Dermis microvascular lymphatic vessel endothelial cell (primary cell): ENCODE results near the gene CAMKMT. TPM values are rescaled to one million over a fixed set of nuclear protein-coding genes. Genes with fewer than 3 reads are reported as not detected.

Experiments used
- DNase-seq, 2 donors: peaks; one replicate each; pipeline versions ENCODE4 v3.0.0 to v3.0.0-alpha.2; 2010; ENCODE audit warnings: low read depth in 2 of 2
- total RNA-seq: library from RNA; depleted of rRNA; stranded (reverse); fragments of >200 nt; gene quantifications from 2 replicates; pipeline ENCODE4 v1.2.1, GENCODE V29; 2014

Gene CAMKMT
- total RNA-seq, 1 donor from 2014 or later, result 2.8 TPM

- DNase-seq, result no peak
Observed at GRCh38 chr2:44770221-44771195, 408.8 kb downstream of the CAMKMT start.

- DNase-seq, result no peak
Observed at GRCh38 chr2:44771522-44771921, 409.8 kb downstream of the CAMKMT start.

GRCh38 chr2:44772131-44772530, 410.4 kb downstream of the CAMKMT start:
- no peak for DNase-seq

GRCh38 chr2:44772669-44773378, 411.1 kb downstream of the CAMKMT start:
- DNase-seq, result no peak

- no peak for DNase-seq
Observed at GRCh38 chr2:44774826-44775492, 413.2 kb downstream of the CAMKMT start.

- no peak for DNase-seq
Observed at GRCh38 chr2:44777036-44777435, 415.3 kb downstream of the CAMKMT start.

- no peak for DNase-seq
Observed at GRCh38 chr2:44777537-44777936, 415.8 kb downstream of the CAMKMT start.

- no peak for DNase-seq
Observed at GRCh38 chr2:44778221-44778654, 416.5 kb downstream of the CAMKMT start.

GRCh38 chr2:44778671-44779476, 417.1 kb downstream of the CAMKMT start:
- no peak for DNase-seq

GRCh38 chr2:44779793-44780192, 418.0 kb downstream of the CAMKMT start:
- no peak for DNase-seq

GRCh38 chr2:44780406-44780805, 418.7 kb downstream of the CAMKMT start:
- DNase-seq, result no peak

GRCh38 chr2:44785433-44785832, 423.7 kb downstream of the CAMKMT start:
- DNase-seq, result no peak

- DNase-seq, result no peak
Observed at GRCh38 chr2:44786045-44786816, 424.5 kb downstream of the CAMKMT start.

- no peak for DNase-seq
Observed at GRCh38 chr2:44786817-44787214, 425.1 kb downstream of the CAMKMT start.

GRCh38 chr2:44787663-44788062, 425.9 kb downstream of the CAMKMT start:
- DNase-seq, result no peak

- no peak for DNase-seq
Observed at GRCh38 chr2:44789446-44789845, 427.7 kb downstream of the CAMKMT start.

- no peak for DNase-seq
Observed at GRCh38 chr2:44789971-44790721, 428.4 kb downstream of the CAMKMT start.

GRCh38 chr2:44793322-44793870, 431.6 kb downstream of the CAMKMT start:
- peak in 1 of 2 donors; percentile 45 for DNase-seq

GRCh38 chr2:44796771-44797170, 435.0 kb downstream of the CAMKMT start:
- DNase-seq, result no peak
